ENCODE data around the gene ACYP1.
"Not testable (repeated sequence)": the region's sequence is repeated elsewhere in the genome, so short reads cannot be mapped to it uniquely, and the experiment has no call there.

DNA sequence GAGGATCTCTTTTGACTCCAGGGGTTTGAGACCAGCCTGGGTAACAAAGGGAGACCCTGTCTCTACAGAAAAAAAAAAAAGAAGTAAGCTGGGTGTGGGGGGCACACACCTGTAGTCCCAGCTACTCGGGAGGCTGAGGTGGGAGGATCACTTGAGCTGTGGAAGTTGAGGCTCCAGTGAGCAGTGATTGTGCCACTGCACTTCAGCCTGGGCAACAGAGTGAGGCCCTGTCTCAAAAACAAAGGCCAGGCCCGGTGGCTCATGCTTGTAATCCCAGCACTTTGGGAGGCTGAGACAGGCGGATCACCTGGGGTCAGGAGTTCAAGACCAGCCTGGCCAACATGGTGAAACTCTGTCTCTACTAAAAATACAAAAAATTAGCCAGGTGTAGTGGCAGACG lies 3.9 kb upstream of the ACYP1 start:
- TF ChIP-seq, protein P1, sequence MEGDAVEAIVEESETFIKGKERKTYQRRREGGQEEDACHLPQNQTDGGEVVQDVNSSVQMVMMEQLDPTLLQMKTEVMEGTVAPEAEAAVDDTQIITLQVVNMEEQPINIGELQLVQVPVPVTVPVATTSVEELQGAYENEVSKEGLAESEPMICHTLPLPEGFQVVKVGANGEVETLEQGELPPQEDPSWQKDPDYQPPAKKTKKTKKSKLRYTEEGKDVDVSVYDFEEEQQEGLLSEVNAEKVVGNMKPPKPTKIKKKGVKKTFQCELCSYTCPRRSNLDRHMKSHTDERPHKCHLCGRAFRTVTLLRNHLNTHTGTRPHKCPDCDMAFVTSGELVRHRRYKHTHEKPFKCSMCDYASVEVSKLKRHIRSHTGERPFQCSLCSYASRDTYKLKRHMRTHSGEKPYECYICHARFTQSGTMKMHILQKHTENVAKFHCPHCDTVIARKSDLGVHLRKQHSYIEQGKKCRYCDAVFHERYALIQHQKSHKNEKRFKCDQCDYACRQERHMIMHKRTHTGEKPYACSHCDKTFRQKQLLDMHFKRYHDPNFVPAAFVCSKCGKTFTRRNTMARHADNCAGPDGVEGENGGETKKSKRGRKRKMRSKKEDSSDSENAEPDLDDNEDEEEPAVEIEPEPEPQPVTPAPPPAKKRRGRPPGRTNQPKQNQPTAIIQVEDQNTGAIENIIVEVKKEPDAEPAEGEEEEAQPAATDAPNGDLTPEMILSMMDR (IDR thresholded peaks at IDR 0.05; ENCODE audit: low read depth, low read length, poor library complexity, severe bottlenecking), result not testable (repeated sequence)
- TF ChIP-seq EZH2phosphoT487 (IDR thresholded peaks at IDR 0.05; ENCODE audit: borderline replicate concordance, low read length), result not testable (repeated sequence)
